Hindlimb muscle (tissue), 1 donor: ENCODE measurements around the gene GHR. TPM values are rescaled to one million over a fixed set of nuclear protein-coding genes. Genes with fewer than 3 reads are reported as not detected.
A peak's percentile ranks its signal among the peaks of the same experiment; 100 is the strongest.

Source experiments
- DNase-seq: peaks from one replicate; pipeline ENCODE4 v3.0.0-alpha.2; 2013
- polyA plus RNA-seq: library from polyadenylated mRNA; unstranded; fragments of 120-200 nt; gene quantifications from one replicate; pipeline ENCODE4 v1.2.1, GENCODE V29; 2013; ENCODE audit not compliant: insufficient read length

The GHR gene
- polyA plus RNA-seq, 1 donor: 24.1 TPM

GRCh38 chr5:42462083-42462482 lies 38.8 kb downstream of the GHR start:
- no peak for DNase-seq

- no peak for DNase-seq
Observed at GRCh38 chr5:42467572-42467971, 44.3 kb downstream of the GHR start.

GRCh38 chr5:42467981-42468524 lies 44.8 kb downstream of the GHR start:
- no peak for DNase-seq

GRCh38 chr5:42483472-42484154 lies 60.4 kb downstream of the GHR start:
- DNase-seq: no peak

GRCh38 chr5:42487077-42487476 lies 63.8 kb downstream of the GHR start:
- DNase-seq: no peak

GRCh38 chr5:42487821-42488220 lies 64.6 kb downstream of the GHR start:
- DNase-seq: no peak

GRCh38 chr5:42490831-42491230 lies 67.6 kb downstream of the GHR start:
- DNase-seq: peak; percentile 32

GRCh38 chr5:42491699-42492098 lies 68.5 kb downstream of the GHR start:
- DNase-seq: no peak

- DNase-seq: no peak
Observed at GRCh38 chr5:42492974-42493373, 69.7 kb downstream of the GHR start.

- DNase-seq: no peak
Observed at GRCh38 chr5:42494414-42494813, 71.2 kb downstream of the GHR start.

GRCh38 chr5:42495914-42496313 lies 72.7 kb downstream of the GHR start:
- DNase-seq: no peak

GRCh38 chr5:42496397-42497156 lies 73.3 kb downstream of the GHR start:
- no peak for DNase-seq

GRCh38 chr5:42498000-42498399 lies 74.8 kb downstream of the GHR start:
- DNase-seq: no peak

GRCh38 chr5:42499016-42499415 lies 75.8 kb downstream of the GHR start:
- DNase-seq: no peak

- no peak for DNase-seq
Observed at GRCh38 chr5:42500003-42500599, 76.9 kb downstream of the GHR start.

- DNase-seq: no peak
Observed at GRCh38 chr5:42502613-42503470, 79.6 kb downstream of the GHR start.

- DNase-seq: no peak
Observed at GRCh38 chr5:42506662-42507061, 83.4 kb downstream of the GHR start.

- DNase-seq: peak; percentile 63
Observed at GRCh38 chr5:42507451-42508097, 84.3 kb downstream of the GHR start.

GRCh38 chr5:42513246-42513645 lies 90.0 kb downstream of the GHR start:
- no peak for DNase-seq

GRCh38 chr5:42514754-42515153 lies 91.5 kb downstream of the GHR start:
- no peak for DNase-seq

GRCh38 chr5:42515504-42515903 lies 92.3 kb downstream of the GHR start:
- no peak for DNase-seq
